HuH-7 (cell line): ENCODE data around the gene STARD8.
"Not testable (repeated sequence)": the region's sequence is repeated elsewhere in the genome, so short reads cannot be mapped to it uniquely, and the experiment has no call there.

Source experiments
- DNase-seq: peaks from one replicate; pipeline ENCODE4 v3.0.0; 2011; ENCODE audit warnings: low spot score

Gene STARD8

DNA sequence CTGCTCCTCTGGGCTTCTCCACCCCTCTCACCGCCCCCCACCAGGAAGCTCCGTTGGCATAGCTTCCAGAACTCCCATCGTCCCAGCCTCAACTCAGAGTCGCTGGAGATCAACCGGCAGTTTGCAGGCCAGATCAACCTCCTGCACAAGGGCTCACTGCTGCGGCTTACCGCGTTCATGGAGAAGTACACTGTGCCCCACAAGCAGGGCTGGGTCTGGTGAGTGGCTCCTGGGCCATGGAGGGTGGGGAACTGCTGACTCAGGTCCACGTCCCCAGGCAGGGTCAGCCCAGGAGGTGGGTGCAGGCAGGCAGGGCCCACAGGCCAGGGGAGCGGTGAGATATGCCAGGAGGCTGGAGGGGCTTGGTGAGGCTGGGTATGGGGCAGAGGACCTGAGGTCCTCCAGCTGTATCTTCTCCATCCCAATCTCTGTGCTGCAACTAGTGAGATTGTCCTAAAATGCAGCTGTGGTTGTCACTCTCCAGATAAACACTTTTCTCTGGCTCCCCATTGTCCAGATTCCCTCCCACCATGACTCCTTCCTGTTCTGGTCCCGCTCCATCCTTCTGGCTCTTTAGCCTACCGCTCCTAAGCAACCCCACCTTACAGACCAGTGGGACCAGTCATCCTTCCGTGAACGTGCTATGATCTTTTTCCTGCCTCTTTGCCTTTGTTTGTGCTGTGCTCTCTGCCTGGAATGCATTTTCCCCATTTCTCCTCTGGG is 71.9 kb downstream of the STARD8 start:
- DNase-seq = no peak

GRCh38 chrX:68719904-68720614 is 72.6 kb downstream of the STARD8 start:
- DNase-seq = no peak

DNA sequence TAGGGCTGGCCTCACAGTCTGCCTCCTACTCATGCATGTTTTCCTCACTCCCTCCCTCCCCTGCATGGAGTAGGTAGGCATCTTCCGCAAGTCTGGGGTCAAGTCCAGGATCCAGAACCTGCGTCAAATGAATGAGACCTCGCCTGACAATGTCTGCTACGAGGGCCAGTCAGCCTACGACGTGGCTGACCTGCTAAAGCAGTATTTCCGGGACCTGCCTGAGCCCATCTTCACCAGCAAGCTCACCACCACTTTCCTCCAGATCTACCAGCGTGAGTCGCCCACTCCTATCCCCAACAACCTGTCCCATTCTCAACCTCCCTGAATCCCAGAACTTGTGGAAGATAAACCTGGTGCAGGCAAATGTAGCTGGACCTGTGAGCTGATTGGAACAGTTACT is 73.4 kb downstream of the STARD8 start:
- DNase-seq = no peak

- DNase-seq = no peak
These were observed 74.1 kb downstream of the STARD8 start for GRCh38 chrX:68721546-68721945.

- DNase-seq = no peak
These were observed 74.8 kb downstream of the STARD8 start for GRCh38 chrX:68721991-68722860.

DNA sequence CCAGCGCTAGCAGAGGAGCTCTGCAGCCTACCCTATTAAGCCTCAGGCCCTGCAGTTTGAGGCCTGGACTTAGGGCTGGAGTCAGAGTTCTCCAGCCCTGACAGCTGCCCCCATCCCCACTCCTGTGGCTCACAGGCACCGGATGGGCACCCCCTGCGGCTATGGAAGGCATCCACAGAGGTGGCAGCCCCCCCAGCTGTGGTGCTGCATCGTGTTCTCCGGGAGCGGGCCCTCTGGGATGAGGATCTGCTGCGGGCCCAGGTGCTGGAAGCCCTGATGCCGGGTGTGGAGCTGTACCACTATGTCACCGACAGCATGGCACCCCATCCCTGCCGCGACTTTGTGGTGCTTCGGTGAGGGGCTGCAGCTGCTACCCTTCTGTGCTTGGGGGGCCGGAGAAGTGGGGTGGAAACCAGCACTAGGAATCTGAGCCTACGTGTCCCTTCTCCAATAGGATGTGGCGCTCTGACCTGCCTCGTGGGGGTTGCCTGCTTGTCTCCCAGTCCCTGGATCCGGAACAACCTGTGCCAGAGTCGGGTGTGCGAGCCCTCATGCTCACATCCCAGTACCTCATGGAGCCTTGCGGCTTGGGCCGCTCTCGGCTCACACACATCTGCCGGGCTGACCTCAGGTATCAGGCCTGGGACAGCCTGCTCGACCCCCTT is 76.2 kb downstream of the STARD8 start:
- no peak for DNase-seq

GRCh38 chrX:68724531-68725020 is 77.1 kb downstream of the STARD8 start:
- DNase-seq = no peak

DNA sequence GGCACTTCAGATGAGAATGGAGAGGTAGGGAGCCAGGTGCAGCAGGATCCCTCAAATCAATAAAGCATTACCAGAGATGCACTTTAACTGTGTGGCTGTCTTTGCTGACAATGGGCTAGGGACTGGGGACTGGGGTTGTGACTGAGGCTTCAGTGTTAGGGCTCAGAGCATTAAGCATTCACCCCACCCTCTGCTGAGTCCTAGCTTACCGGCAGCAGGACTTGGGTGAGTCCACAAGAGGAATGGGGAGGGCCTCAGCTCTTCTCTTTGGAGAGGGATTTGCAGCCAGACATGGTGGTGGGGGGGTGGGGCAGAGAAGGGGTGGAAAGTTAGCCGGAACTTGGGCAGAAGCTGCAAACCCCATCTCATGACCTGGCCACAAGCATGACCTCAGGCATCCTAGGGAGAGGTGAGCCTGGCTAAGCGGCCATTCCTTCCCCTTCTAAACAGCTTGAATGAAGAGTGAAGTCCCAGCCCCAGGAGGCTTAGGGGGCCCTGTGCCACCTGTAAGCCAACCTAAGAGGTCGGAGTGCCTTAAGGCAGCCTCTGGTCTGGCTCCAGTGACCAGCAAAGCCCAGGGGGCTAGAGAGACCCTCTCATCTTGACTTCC is 78.4 kb downstream of the STARD8 start:
- DNase-seq = no peak

DNA sequence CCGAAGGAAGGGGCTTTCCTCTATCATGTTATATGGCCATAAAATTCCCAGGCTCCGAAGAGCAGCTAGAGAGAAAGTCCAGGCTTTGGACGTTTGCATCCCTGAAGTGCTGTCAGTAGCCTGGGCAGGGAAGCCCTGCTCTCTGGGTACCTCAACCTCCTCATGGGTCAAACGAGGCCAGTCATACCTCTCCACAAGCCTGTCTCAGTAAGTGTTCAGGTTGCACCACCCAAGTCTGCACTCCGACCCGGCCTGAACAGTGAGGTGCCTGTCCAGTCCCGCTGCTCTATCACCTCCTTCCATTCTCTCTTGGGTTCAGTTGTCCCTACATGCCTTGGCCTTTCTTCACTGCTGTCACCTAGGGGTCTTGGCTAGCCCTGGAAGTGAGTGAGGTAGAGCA is 78.9 kb downstream of the STARD8 start:
- no peak for DNase-seq

GRCh38 chrX:68727696-68728095 is 80.2 kb downstream of the STARD8 start:
- no peak for DNase-seq

DNA sequence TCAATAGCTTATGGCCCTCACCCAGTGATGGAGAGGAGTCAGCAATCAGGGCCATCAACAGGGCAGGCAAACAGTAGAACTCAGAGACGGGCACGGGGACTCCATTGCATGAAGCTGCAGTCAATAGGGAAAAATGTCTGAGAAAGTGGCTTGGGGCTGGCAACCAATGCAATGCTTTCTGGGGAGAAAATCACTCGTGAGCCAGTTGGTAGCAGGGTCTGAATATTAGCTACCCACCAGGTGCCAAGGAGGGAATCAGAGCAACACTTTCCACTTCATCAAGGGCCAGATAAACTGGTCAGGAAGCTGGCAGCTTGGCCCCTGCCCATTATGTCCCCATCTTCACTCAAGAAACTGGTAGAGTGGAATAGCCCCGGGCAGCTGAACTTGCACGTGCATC is 80.7 kb downstream of the STARD8 start:
- DNase-seq = no peak

GRCh38 chrX:68731254-68731653 is 83.8 kb downstream of the STARD8 start:
- DNase-seq = no peak

- peak; percentile 52 for DNase-seq
These were observed 85.5 kb downstream of the STARD8 start for GRCh38 chrX:68732906-68733493.

DNA sequence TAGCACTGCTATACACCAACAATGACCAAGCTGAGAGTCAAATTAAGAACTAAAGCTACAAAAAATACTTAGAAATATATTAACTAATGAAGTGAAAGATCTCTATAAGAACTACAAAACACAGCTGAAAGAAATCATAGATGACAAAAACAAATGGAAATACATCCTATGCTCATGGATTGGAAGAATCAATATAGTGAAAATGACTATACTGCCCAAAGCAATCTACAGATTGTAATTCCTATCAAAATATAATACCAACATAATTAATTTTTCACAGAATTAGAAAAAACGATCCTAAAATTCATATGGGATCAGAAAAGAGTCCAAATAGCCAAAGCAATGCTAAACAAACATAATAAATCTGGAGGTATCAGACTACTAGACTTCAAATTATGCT is 87.8 kb downstream of the STARD8 start:
- no peak for DNase-seq

- DNase-seq = not testable (repeated sequence)
These were observed 94.4 kb downstream of the STARD8 start for GRCh38 chrX:68741864-68742263.

GRCh38 chrX:68743754-68744153 is 96.3 kb downstream of the STARD8 start:
- no peak for DNase-seq

GRCh38 chrX:68746988-68747387 is 99.5 kb downstream of the STARD8 start:
- no peak for DNase-seq

GRCh38 chrX:68748030-68748429 is 100.6 kb downstream of the STARD8 start:
- no peak for DNase-seq

DNA sequence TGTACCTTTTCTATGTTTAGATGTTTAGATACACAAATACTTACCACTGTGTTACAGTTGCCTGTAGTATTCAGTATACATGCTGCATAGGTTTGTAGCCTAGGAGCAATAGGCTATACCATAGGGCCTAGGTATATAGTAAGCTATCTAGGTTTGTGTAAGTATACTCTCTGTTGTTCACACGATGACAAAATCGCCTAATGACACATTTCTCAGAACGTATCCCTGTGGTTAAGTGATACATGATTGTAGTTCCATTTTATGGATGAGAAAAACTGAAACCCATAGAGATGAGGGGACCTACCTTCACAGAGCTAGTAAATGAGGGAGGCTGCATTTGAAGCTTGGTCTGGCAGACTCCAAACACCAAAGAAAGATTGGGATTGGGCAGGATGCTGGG is 102.0 kb downstream of the STARD8 start:
- no peak for DNase-seq

GRCh38 chrX:68750316-68750715 is 102.8 kb downstream of the STARD8 start:
- DNase-seq = no peak

DNA sequence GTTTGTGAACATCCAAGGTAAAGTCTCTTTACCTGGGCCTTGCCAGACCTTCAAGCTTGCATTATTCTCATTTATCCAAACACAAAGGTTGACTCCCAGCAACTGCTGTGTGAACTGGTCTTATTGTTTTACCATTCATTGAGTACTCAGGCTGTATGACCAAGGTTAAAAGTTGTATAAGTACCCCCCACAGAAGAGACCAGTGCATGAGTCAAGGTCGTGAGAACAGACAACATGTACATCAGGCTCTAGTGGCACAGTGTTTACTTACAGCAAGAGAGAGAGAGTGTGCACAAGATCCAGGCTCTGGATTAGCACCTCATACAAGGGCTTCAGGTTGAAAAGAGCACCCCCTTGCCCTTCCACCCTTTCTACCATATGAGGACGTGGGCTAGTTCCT is 103.9 kb downstream of the STARD8 start:
- DNase-seq = no peak
